ENCODE results near the gene RASD2. TPM values are rescaled to one million over a fixed set of nuclear protein-coding genes. Genes with fewer than 3 reads are reported as not detected.

The RASD2 gene
- total RNA-seq, 3 donors from 2014 or later (not counting 1 experiment from before 2014, with no cell fraction given), result 0.20 to 0.64 (median 0.20) TPM

DNA sequence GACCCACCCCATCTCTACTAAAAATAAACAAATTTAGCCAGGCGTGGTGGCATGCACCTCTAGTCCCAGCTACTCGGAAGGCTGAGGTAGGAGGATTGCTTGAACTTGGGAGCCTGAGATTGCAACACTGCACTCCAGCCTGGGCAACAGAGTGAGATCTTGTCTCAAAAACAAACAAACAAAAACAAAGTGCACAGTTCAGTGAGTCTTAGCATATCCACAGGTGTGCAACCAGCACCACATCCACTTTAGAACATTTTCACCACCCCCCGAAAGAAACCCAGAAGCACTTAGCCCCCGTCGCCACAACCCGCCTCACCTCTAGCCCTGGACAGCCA, 49.1 kb downstream of the RASD2 start:
- H3K27ac Mint-ChIP-seq, result no peak overlapping the region
- H3K4me1 ChIP-seq (ENCODE audit: control insufficient read depth, insufficient read depth, low read length), result peaks cover 2% of the 10 kb centered on the region
- DNase-seq (no peak), ATAC-seq (no peak)
- H3K27me3 ChIP-seq (ENCODE audit: control insufficient read depth, insufficient read depth, low read length), result no peaks in the 10 kb centered on the region
- TF ChIP-seq, protein P1, sequence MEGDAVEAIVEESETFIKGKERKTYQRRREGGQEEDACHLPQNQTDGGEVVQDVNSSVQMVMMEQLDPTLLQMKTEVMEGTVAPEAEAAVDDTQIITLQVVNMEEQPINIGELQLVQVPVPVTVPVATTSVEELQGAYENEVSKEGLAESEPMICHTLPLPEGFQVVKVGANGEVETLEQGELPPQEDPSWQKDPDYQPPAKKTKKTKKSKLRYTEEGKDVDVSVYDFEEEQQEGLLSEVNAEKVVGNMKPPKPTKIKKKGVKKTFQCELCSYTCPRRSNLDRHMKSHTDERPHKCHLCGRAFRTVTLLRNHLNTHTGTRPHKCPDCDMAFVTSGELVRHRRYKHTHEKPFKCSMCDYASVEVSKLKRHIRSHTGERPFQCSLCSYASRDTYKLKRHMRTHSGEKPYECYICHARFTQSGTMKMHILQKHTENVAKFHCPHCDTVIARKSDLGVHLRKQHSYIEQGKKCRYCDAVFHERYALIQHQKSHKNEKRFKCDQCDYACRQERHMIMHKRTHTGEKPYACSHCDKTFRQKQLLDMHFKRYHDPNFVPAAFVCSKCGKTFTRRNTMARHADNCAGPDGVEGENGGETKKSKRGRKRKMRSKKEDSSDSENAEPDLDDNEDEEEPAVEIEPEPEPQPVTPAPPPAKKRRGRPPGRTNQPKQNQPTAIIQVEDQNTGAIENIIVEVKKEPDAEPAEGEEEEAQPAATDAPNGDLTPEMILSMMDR (IDR thresholded peaks at IDR 0.05), result no peak
- H3K9me3 Mint-ChIP-seq, result no peaks in the 10 kb centered on the region
- H3K27ac ChIP-seq (ENCODE audit: low read length), result no peak overlapping the region
- no peaks in the 10 kb centered on the region for H3K4me1 Mint-ChIP-seq
- 85% methylated on average over 6 of the region's 6 CpGs for WGBS (ENCODE audit: insufficient coverage)
- H3K4me3 ChIP-seq (ENCODE audit: low read length), result no peak overlapping the region
- H3K36me3 ChIP-seq (ENCODE audit: control insufficient read depth, insufficient read depth, low read length), result no peaks in the 10 kb centered on the region
- H3K4me3 Mint-ChIP-seq, result no peak overlapping the region
- no peaks in the 10 kb centered on the region for H3K27me3 Mint-ChIP-seq (ENCODE audit: low read depth in 2 of 2)
- intact Hi-C loops (cut with micrococcal nuclease), result no loop called here
- no peaks in the 10 kb centered on the region for H3K36me3 Mint-ChIP-seq
- no peaks in the 10 kb centered on the region for H3K9me3 ChIP-seq (ENCODE audit: control insufficient read depth, insufficient read depth, low read length)

DNA sequence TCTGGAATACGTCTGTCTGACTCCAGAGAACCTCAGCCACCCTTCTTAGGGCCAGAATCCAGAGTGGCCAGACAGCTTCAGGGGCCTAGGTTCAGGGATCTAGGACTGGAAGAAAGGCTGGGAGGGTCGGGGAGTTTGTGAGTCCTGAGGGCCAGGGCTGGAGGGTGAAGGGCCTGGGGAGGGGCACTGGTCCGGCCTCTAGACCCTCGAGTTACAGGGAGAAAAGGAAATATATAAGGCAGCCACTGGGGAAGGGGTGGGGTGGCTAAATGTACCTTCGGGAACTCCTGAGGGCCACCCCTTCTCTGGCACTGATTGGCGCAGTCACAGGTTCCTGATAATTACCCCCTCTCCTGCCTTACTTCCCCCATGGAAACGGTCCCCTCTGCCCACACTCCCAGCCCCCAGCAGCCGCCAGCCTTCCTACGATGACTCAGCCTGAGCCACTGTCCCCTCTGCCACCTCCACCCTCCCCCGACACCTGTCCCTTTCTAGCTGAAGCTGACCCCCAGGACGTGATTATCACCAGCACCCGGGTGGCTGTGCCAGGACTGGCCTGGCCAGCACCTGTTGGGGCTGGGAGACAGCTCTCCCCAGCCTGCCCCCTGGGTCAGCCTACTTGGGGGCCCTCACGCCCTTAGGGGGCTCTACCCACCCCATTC, 50.1 kb downstream of the RASD2 start:
- Mint-ChIP-seq H3K27ac (no peak overlapping the region), H3K36me3 (no peaks in the 10 kb centered on the region), H3K4me1 (no peaks in the 10 kb centered on the region), H3K27me3 (ENCODE audit: low read depth in 2 of 2) (no peaks in the 10 kb centered on the region), H3K9me3 (no peaks in the 10 kb centered on the region), H3K4me3 (no peak overlapping the region)
- 66% methylated on average over 12 of the region's 13 CpGs for WGBS (ENCODE audit: insufficient coverage)
- no peak overlapping the region for H3K27ac ChIP-seq (ENCODE audit: low read length)
- ATAC-seq (no peak), DNase-seq (no peak)
- no peaks in the 10 kb centered on the region for H3K9me3 ChIP-seq (ENCODE audit: control insufficient read depth, insufficient read depth, low read length)
- TF ChIP-seq, protein P1 (IDR thresholded peaks at IDR 0.05), result no peak
- no peak overlapping the region for H3K4me3 ChIP-seq (ENCODE audit: low read length)
- H3K4me1 ChIP-seq (ENCODE audit: control insufficient read depth, insufficient read depth, low read length), result peaks cover 2% of the 10 kb centered on the region
- intact Hi-C loops (cut with micrococcal nuclease), result no loop called here
- H3K27me3 ChIP-seq (ENCODE audit: control insufficient read depth, insufficient read depth, low read length), result no peaks in the 10 kb centered on the region
- no peaks in the 10 kb centered on the region for H3K36me3 ChIP-seq (ENCODE audit: control insufficient read depth, insufficient read depth, low read length)

DNA sequence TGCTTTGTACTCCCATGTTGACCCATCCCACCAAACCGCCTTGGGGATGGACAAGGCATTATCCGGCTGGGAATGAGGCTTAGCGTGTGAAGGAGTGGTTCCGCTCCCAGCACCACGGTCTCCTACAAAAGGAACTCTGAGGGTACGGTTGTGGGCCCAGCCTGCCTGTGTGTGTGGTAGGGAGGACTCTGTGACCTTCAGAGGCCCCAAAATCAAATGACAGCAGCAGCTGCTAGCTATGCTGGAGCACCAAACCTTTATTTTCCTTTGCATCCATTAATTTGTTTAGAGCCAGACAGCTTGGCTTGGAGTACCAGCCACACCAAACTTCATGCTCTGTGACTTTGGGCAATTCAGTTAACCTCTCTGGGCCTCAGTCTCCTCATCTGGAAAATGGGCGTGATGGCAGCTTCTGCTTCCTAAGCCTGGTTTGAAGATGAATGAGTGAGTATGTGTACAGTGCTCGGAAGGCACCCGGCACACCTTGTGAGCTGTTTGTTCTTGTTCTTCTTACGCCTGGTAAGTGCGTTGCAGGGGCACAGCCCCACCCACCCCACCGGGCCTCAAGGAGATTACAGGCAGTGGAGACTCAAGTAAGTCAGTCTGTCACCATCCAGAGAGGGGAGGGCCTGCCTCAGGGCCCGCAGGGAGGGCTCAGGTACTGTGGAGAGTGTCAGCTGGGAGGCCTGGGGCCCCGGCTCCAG, 51.2 kb downstream of the RASD2 start:
- H3K27me3 Mint-ChIP-seq (ENCODE audit: low read depth in 2 of 2), result no peaks in the 10 kb centered on the region
- TF ChIP-seq, protein P1 (IDR thresholded peaks at IDR 0.05), result no peak
- intact Hi-C loops (cut with micrococcal nuclease), result no loop called here
- 90% methylated on average over 14 of the region's 14 CpGs for WGBS (ENCODE audit: insufficient coverage)
- DNase-seq (no peak), ATAC-seq (no peak)
- no peak overlapping the region for H3K4me3 ChIP-seq (ENCODE audit: low read length)
- peaks cover 2% of the 10 kb centered on the region for H3K4me1 ChIP-seq (ENCODE audit: control insufficient read depth, insufficient read depth, low read length)
- H3K4me1 Mint-ChIP-seq, result no peaks in the 10 kb centered on the region
- H3K9me3 Mint-ChIP-seq, result no peaks in the 10 kb centered on the region
- H3K36me3 Mint-ChIP-seq, result no peaks in the 10 kb centered on the region
- no peaks in the 10 kb centered on the region for H3K36me3 ChIP-seq (ENCODE audit: control insufficient read depth, insufficient read depth, low read length)
- no peak overlapping the region for H3K27ac ChIP-seq (ENCODE audit: low read length)
- H3K4me3 Mint-ChIP-seq, result no peak overlapping the region
- no peaks in the 10 kb centered on the region for H3K9me3 ChIP-seq (ENCODE audit: control insufficient read depth, insufficient read depth, low read length)
- H3K27ac Mint-ChIP-seq, result no peak overlapping the region
- no peaks in the 10 kb centered on the region for H3K27me3 ChIP-seq (ENCODE audit: control insufficient read depth, insufficient read depth, low read length)

All from natural killer cell (primary cell).